PC-9 (cell line): ENCODE measurements around the gene PPM1E. TPM values are rescaled to one million over a fixed set of nuclear protein-coding genes. Genes with fewer than 3 reads are reported as not detected.

ENCODE experiments used
- BruUV-seq: library from RNA; stranded (reverse); fragments of 400-500 nt; replicated peaks from 2 replicates; lab custom pipeline; 2021; lab: Mats Ljungman, UMichigan
- CTCF ChIA-PET: fragments of 300-600 bp; sonication (Branson Sonifier 250); formaldehyde crosslinking; loops from one replicate; lab custom pipeline; 2022; ENCODE audit warnings: antibody characterized with exemption; lab: Charles Lee
- POLR2A ChIA-PET: fragments of 300-600 bp; sonication (Branson Sonifier 250); formaldehyde crosslinking; loops from one replicate; lab custom pipeline; 2022; ENCODE audit warnings: antibody characterized with exemption; ENCODE audit not compliant: unreplicated experiment; lab: Charles Lee
- DNase-seq, 2 experiments: peaks; one replicate each; pipeline versions ENCODE4 v3.0.0 to v3.0.0-alpha.2; 2015 to 2022; ENCODE audit warnings: mixed read lengths in 1 of 2
- H2AFZ ChIP-seq: fragments of 200-600 bp; sonication (generic); 2 replicates; pipeline ENCODE4 v1.8.1; 2017; ENCODE audit warnings: antibody characterized with exemption
- H3F3A ChIP-seq: fragments of 200-600 bp; sonication (generic); 2 replicates; pipeline ENCODE4 v1.8.1; 2017; ENCODE audit warnings: antibody characterized with exemption, mild to moderate bottlenecking, low read depth; ENCODE audit not compliant: insufficient read depth
- H3K27ac ChIP-seq: fragments of 200-600 bp; sonication (generic); 2 replicates; pipeline ENCODE4 v1.6.1; 2016; ENCODE audit warnings: mixed run types
- H3K27me3 ChIP-seq: fragments of 200-600 bp; sonication (generic); 2 replicates; pipeline ENCODE4 v1.6.1; 2016; ENCODE audit warnings: low read depth, mixed run types; ENCODE audit not compliant: insufficient read depth
- H3K36me3 ChIP-seq: fragments of 200-600 bp; sonication (generic); 2 replicates; pipeline ENCODE4 v1.6.1; 2016; ENCODE audit warnings: low read depth, mixed run types
- H3K4me1 ChIP-seq: fragments of 200-600 bp; sonication (generic); replicated peaks from 2 replicates; pipeline ENCODE4 v1.6.1; 2016; ENCODE audit warnings: mixed run types; ENCODE audit not compliant: insufficient read depth
- H3K4me2 ChIP-seq: fragments of 200-600 bp; sonication (generic); 2 replicates; pipeline ENCODE4 v1.6.1; 2017; ENCODE audit warnings: mixed run types
- H3K4me3 ChIP-seq: fragments of 200-600 bp; sonication (generic); 2 replicates; pipeline ENCODE4 v1.6.1; 2016; ENCODE audit warnings: mixed run types
- H3K79me2 ChIP-seq: fragments of 200-600 bp; sonication (generic); 2 replicates; pipeline ENCODE4 v1.6.1; 2017; ENCODE audit warnings: low read depth, mixed run types
- H3K9me2 ChIP-seq: fragments of 200-600 bp; sonication (generic); 2 replicates; pipeline ENCODE4 v1.8.1; 2017; ENCODE audit warnings: mild to moderate bottlenecking; ENCODE audit not compliant: insufficient read depth
- H3K9me3 ChIP-seq: fragments of 200-600 bp; sonication (generic); 2 replicates; pipeline ENCODE4 v1.8.1; 2016; ENCODE audit warnings: low read depth; ENCODE audit not compliant: insufficient read depth
- H4K20me1 ChIP-seq: fragments of 200-600 bp; sonication (generic); 2 replicates; pipeline ENCODE4 v1.8.1; 2017; ENCODE audit not compliant: insufficient read depth
- EZH2 ChIP-seq: fragments of 200-600 bp; sonication (generic); IDR thresholded peaks from 2 replicates; pipeline ENCODE4 v1.8.0; 2017; ENCODE audit warnings: antibody characterized with exemption, low read depth
- intact Hi-C: fragments of 100-400 bp; cut with micrococcal nuclease; formaldehyde crosslinking; loops from one replicate; pipeline ENCODE4 v1.10.0; 2022; ENCODE audit not compliant: unreplicated experiment
- total RNA-seq: library from RNA; stranded (reverse); gene quantifications from 2 replicates; pipeline ENCODE4 v1.2.3, GENCODE V29; 2021
- TF ChIP-seq, protein P1 (sequence below): fragments of 200-600 bp; sonication (generic); conservative IDR thresholded peaks from 2 replicates; pipeline ENCODE4 v1.6.1; 2017; ENCODE audit warnings: mixed run types, antibody characterized with exemption, mild to moderate bottlenecking, moderate library complexity

The PPM1E gene
- total RNA-seq, 1 experiment from 2014 or later = 0.04 TPM

DNA sequence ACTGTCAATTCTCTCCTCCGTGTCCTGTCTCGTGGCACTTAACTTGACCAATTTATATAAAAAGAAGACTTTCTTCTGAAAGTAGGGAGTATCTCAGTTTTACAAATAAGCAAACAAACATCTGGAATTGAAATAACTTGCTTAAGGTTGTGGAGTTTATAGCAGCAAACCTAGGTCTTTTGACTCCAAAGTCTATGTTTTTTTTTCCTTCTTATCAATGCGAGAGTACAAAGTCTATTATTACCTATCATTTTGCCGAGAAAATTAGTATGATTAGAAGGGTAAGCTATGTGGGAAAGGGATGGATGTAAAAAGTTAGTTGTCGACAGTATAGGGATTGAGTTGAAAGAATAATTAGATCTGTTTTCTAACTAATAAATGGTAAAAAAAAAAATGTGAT lies 50.4 kb downstream of the PPM1E start:
- H3K79me2 ChIP-seq = no peaks in the 10 kb centered on the region
- H3K4me1 ChIP-seq = no peaks in the 10 kb centered on the region
- H3K4me3 ChIP-seq = no peak overlapping the region
- H3K4me2 ChIP-seq = no peak overlapping the region
- H3F3A ChIP-seq = no peaks in the 10 kb centered on the region
- no peaks in the 10 kb centered on the region; the same call in 1 of the 2 replicates for H3K9me2 ChIP-seq
- BruUV-seq = no TSS peak
- intact Hi-C loops = no loop called here
- H2AFZ ChIP-seq = no peak overlapping the region
- H3K36me3 ChIP-seq = no peaks in the 10 kb centered on the region
- DNase-seq = no peak
- no peaks in the 10 kb centered on the region for H4K20me1 ChIP-seq
- POLR2A ChIA-PET = no interaction called here
- H3K27me3 ChIP-seq = no peaks in the 10 kb centered on the region
- no peaks in the 10 kb centered on the region for H3K9me3 ChIP-seq
- CTCF ChIA-PET = no interaction called here
- no peak for TF ChIP-seq EZH2
- TF ChIP-seq, protein P1, sequence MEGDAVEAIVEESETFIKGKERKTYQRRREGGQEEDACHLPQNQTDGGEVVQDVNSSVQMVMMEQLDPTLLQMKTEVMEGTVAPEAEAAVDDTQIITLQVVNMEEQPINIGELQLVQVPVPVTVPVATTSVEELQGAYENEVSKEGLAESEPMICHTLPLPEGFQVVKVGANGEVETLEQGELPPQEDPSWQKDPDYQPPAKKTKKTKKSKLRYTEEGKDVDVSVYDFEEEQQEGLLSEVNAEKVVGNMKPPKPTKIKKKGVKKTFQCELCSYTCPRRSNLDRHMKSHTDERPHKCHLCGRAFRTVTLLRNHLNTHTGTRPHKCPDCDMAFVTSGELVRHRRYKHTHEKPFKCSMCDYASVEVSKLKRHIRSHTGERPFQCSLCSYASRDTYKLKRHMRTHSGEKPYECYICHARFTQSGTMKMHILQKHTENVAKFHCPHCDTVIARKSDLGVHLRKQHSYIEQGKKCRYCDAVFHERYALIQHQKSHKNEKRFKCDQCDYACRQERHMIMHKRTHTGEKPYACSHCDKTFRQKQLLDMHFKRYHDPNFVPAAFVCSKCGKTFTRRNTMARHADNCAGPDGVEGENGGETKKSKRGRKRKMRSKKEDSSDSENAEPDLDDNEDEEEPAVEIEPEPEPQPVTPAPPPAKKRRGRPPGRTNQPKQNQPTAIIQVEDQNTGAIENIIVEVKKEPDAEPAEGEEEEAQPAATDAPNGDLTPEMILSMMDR = no peak
- no peak overlapping the region for H3K27ac ChIP-seq

DNA sequence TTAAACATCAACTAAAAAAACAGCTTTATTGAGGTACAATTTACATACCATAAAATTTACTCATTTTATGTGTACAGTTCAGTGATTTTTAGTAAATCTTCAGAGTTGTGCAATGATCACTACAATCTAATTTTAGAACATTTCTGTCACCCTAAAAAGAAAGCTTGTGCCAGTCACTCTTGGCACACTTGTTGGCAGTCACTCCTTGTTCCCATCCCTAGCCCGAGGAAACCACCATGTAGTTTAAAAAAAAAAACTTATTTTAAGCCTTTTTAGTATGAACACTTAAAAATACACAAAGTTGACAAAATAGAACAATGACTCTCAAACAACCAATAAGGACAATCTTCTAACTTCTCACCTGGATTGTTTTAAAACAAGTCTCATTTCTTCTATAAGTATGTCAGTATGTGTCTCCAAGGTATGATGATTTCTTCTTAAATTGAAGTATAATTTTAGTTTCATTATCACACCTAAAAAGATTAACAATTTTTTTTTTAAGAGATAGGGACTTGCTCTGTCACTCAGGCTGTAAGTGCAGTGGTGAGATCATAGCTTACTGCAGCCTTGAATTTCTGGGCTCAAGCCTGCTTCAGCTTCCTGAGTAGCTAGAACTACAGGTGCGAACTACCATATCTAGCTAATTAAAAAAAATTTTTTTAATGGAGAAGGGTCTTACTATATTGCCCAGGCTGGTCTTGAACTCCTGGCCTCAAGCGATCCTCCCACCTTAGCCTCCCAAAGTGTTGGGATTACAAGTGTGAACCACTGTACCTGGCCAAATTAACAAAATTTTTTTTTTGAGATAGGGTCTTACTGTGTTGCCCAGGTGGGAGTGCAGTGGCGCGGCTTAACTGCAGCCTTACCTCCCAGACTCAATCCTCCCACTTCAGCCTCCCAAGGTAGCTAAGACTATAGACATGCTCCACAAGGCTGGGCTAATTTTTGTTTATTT lies 53.2 kb downstream of the PPM1E start:
- Histone ChIP-seq H3K9me3 (no peaks in the 10 kb centered on the region), H3K79me2 (no peaks in the 10 kb centered on the region), H3K4me3 (no peak overlapping the region), H3K27me3 (no peaks in the 10 kb centered on the region), H3K9me2 (no peaks in the 10 kb centered on the region; the same call in 1 of the 2 replicates), H3F3A (no peaks in the 10 kb centered on the region), H3K27ac (no peak overlapping the region), H2AFZ (no peak overlapping the region), H3K36me3 (no peaks in the 10 kb centered on the region), H3K4me2 (no peak overlapping the region), H3K4me1 (no peaks in the 10 kb centered on the region), H4K20me1 (no peaks in the 10 kb centered on the region)
- no peak for DNase-seq
- ChIA-PET CTCF (no interaction called here), POLR2A (interaction anchor here (0.6 kb wide), 1 partner anchor 561 kb away, joined by 27 read pairs; no protein-coding TSS in a partner anchor)
- TF ChIP-seq, protein P1 = no peak
- TF ChIP-seq EZH2 = no peak
- BruUV-seq = no TSS peak
- intact Hi-C loops = no loop called here

DNA sequence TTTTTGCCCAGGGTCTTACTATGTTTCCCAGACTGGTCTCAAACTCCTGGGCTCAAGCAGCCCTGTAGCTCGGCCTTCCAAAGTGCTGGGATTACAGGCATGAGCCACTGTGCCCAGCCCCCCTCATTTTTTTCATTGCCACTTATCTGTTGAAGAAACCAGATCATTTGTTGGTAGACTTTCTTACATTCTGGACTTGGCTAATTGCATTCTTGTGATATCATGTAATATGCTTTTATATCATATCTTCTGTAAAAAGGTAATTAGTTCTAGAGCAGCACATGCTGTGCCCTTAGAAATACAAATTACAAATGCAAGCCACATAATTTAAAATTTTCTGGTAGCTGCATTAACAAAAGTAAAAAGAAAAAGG lies 53.9 kb downstream of the PPM1E start:
- no peaks in the 10 kb centered on the region for H3K27me3 ChIP-seq
- no peak for TF ChIP-seq EZH2
- TF ChIP-seq, protein P1 = no peak
- no peaks in the 10 kb centered on the region for H3K4me1 ChIP-seq
- intact Hi-C loops = no loop called here
- no peak for DNase-seq
- H3K79me2 ChIP-seq = no peaks in the 10 kb centered on the region
- CTCF ChIA-PET = no interaction called here
- BruUV-seq = no TSS peak
- H3K9me2 ChIP-seq = no peaks in the 10 kb centered on the region; the same call in 1 of the 2 replicates
- H4K20me1 ChIP-seq = no peaks in the 10 kb centered on the region
- POLR2A ChIA-PET = interaction anchor here (0.6 kb wide), 1 partner anchor 562 kb away, joined by 27 read pairs; no protein-coding TSS in a partner anchor
- H3K9me3 ChIP-seq = no peaks in the 10 kb centered on the region
- no peaks in the 10 kb centered on the region for H3K36me3 ChIP-seq
- no peak overlapping the region for H3K27ac ChIP-seq
- H3K4me2 ChIP-seq = no peak overlapping the region
- H3F3A ChIP-seq = no peaks in the 10 kb centered on the region
- H2AFZ ChIP-seq = no peak overlapping the region
- H3K4me3 ChIP-seq = no peak overlapping the region
